Astrocyte of the hippocampus (primary cell): Measurements from ENCODE around the gene RAB33A.
"Not testable (repeated sequence)": the region's sequence is repeated elsewhere in the genome, so short reads cannot be mapped to it uniquely, and the experiment has no call there.

Experiments
- DNase-seq: peaks from one replicate; pipeline ENCODE4 v3.0.0; 2011; ENCODE audit warnings: low read depth, low spot score

RAB33A gene

GRCh38 chrX:130231184-130231583, 59.4 kb downstream of the RAB33A start:
- not testable (repeated sequence) for DNase-seq
